ENCODE data around the gene POU5F1. TPM values are rescaled to one million over a fixed set of nuclear protein-coding genes. Genes with fewer than 3 reads are reported as not detected.
"Not testable (repeated sequence)": the region's sequence is repeated elsewhere in the genome, so short reads cannot be mapped to it uniquely, and the experiment has no call there.

POU5F1 gene
- total RNA-seq, 1 experiment from 2014 or later = 1.1 TPM

- ATAC-seq = peak; percentile 64
Measured at GRCh38 chr6:31203345-31203979, 33.0 kb upstream of the POU5F1 start.

GRCh38 chr6:31202259-31203166, 32.0 kb upstream of the POU5F1 start:
- no peak for TF ChIP-seq SIN3A (IDR thresholded peaks at IDR 0.05; ENCODE audit: borderline replicate concordance, insufficient read depth, low read depth, low read length)
- TF ChIP-seq TCF7L2 (IDR thresholded peaks at IDR 0.05; ENCODE audit: low read depth, low read length) = no peak
- no peak; the same call in 1 of the 2 replicates for TF ChIP-seq POLR2AphosphoS5 (IDR thresholded peaks at IDR 0.05; ENCODE audit: low read depth, low read length)
- in situ Hi-C loops (cut with HindIII; ENCODE audit: low pct_unique_long_range_greater_than_20kb, low sequenced_read_pairs) = no loop called here
- H3K4me3 ChIP-seq (ENCODE audit: low read depth in 2 of 2, low read length in 2 of 2) = peak overlapping the region in 1 of 2 experiments; percentile 76; a peak in 2 of 4 replicates
- peak overlapping the region; percentile 91 for H3K27ac ChIP-seq (ENCODE audit: low read length)
- H3K9me3 ChIP-seq (ENCODE audit: control insufficient read depth, insufficient read depth, low read depth, low read length) = peaks cover 9% of the 10 kb centered on the region; the same call in 1 of the 2 replicates
- ATAC-seq (no peak), DNase-seq (ENCODE audit: low read depth, low spot score) (no peak)
- H3K27me3 ChIP-seq (ENCODE audit: control insufficient read depth, insufficient read depth, low read length) = no peaks in the 10 kb centered on the region
- no peaks in the 10 kb centered on the region for H3K36me3 ChIP-seq (ENCODE audit: control insufficient read depth, insufficient read depth, low read length)
- H3K4me1 ChIP-seq (ENCODE audit: control insufficient read depth, insufficient read depth, low read length) = peaks cover 13% of the 10 kb centered on the region
- intact Hi-C loops (cut with micrococcal nuclease; ENCODE audit: unreplicated experiment) = no loop called here
- ChIA-PET POLR2A (no interaction called here), CTCF (interaction anchor here (0.5 kb wide), 1 partner anchor 11 kb away, joined by 19 read pairs; no protein-coding TSS in a partner anchor)
- BruUV-seq (replicated peaks) = no TSS peak

More at GRCh38 chr6:31203345-31203979, 33.0 kb upstream of the POU5F1 start:
- H3K4me3 ChIP-seq (ENCODE audit: low read depth in 2 of 2, low read length in 2 of 2) = peak overlapping the region; percentile 42 to 76
- TF ChIP-seq REST (IDR thresholded peaks at IDR 0.05; ENCODE audit: insufficient read depth in 1 of 2, low read depth in 2 of 2, low read length in 1 of 2) (no peak), POLR2AphosphoS5 (IDR thresholded peaks at IDR 0.05; ENCODE audit: low read depth, low read length) (peak; percentile 10; the same call in 1 of the 2 replicates)
- CTCF ChIA-PET = interaction anchor here (0.5 kb wide), 1 partner anchor 10 kb away, joined by 19 read pairs; no protein-coding TSS in a partner anchor
- BruUV-seq (replicated peaks) = no TSS peak
- peaks cover 13% of the 10 kb centered on the region for H3K4me1 ChIP-seq (ENCODE audit: control insufficient read depth, insufficient read depth, low read length)
- H3K27me3 ChIP-seq (ENCODE audit: control insufficient read depth, insufficient read depth, low read length) = no peaks in the 10 kb centered on the region
- H3K27ac ChIP-seq (ENCODE audit: low read length) = peak overlapping the region; percentile 91
- POLR2A ChIA-PET = no interaction called here
- intact Hi-C loops (cut with micrococcal nuclease; ENCODE audit: unreplicated experiment) = no loop called here
- DNase-seq (ENCODE audit: low read depth, low spot score) = peak; percentile 76
- H3K36me3 ChIP-seq (ENCODE audit: control insufficient read depth, insufficient read depth, low read length) = no peaks in the 10 kb centered on the region
- in situ Hi-C loops (cut with HindIII; ENCODE audit: low pct_unique_long_range_greater_than_20kb, low sequenced_read_pairs) = no loop called here
- H3K9me3 ChIP-seq (ENCODE audit: control insufficient read depth, insufficient read depth, low read depth, low read length) = peaks cover 9% of the 10 kb centered on the region; the same call in 1 of the 2 replicates

- in situ Hi-C loops (cut with HindIII; ENCODE audit: low pct_unique_long_range_greater_than_20kb, low sequenced_read_pairs); ATAC-seq: not testable (repeated sequence)
Measured at GRCh38 chr6:31199105-31199452, 28.6 kb upstream of the POU5F1 start.

More at GRCh38 chr6:31199105-31199452, 28.6 kb upstream of the POU5F1 start:
- DNase-seq (ENCODE audit: low read depth, low spot score); BruUV-seq (replicated peaks); H3K9me3 ChIP-seq (ENCODE audit: control insufficient read depth, insufficient read depth, low read depth, low read length); CTCF ChIA-PET; H3K4me3 ChIP-seq (ENCODE audit: low read depth in 2 of 2, low read length in 2 of 2); POLR2A ChIA-PET; H3K27ac ChIP-seq (ENCODE audit: low read length); H3K27me3 ChIP-seq (ENCODE audit: control insufficient read depth, insufficient read depth, low read length); H3K36me3 ChIP-seq (ENCODE audit: control insufficient read depth, insufficient read depth, low read length); intact Hi-C loops (cut with micrococcal nuclease; ENCODE audit: unreplicated experiment): not testable (repeated sequence)
- peaks cover 16% of the 10 kb centered on the region for H3K4me1 ChIP-seq (ENCODE audit: control insufficient read depth, insufficient read depth, low read length)

All from Panc1 (cell line).